Loucy (cell line): ENCODE measurements around the gene KCTD18.

ENCODE experiments used
- CTCF ChIP-seq: fragments of 200-600 bp; sonication (generic); conservative IDR thresholded peaks from 2 replicates; pipeline ENCODE4 v1.5.1; 2014; ENCODE audit warnings: mild to moderate bottlenecking, antibody characterized with exemption, low read length
- EZH2phosphoT487 ChIP-seq: fragments of 200-600 bp; IDR thresholded peaks from 2 replicates; pipeline ENCODE4 v1.6.1; 2018; ENCODE audit warnings: antibody characterized with exemption, mild to moderate bottlenecking, moderate library complexity, borderline replicate concordance

DNA sequence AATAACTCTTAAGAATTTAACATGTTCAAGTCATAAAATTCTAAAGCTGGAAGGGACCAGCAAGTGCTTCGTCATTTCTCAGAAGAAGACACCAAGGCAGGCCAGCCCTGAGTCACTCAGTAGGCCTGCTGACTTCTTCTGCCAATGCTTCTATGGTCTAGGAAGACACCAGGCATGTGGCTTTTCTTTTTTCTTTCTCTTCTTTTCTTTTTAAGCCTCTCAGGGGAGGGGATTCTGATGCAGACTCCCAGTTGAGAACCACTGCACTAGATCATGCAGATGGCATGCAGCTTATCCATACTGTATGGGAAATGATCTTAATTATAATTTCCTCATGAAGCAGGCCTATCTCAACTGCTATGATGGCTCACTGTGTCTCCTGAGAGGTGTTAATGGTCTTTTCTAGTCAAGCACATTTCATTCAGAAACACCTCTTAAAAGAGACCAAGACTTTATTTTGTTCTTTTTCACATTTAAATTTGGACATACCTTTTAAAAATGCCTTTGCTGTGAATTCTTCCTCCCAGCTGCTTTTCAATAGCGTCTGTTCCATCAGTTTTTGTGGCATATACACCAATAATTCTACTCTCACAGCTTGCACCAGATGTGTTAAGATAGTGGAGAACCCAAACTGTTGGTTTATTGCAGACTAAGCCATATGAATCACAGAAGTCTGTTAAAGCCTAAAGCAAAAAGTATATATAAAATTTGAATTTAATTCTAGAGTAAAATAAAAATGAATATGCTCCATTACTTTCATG lies 11.3 kb downstream of the KCTD18 start:
- TF ChIP-seq CTCF: no peak
- no peak for TF ChIP-seq EZH2phosphoT487
